ENCODE data around the gene IL17RB.

Gene IL17RB

DNA sequence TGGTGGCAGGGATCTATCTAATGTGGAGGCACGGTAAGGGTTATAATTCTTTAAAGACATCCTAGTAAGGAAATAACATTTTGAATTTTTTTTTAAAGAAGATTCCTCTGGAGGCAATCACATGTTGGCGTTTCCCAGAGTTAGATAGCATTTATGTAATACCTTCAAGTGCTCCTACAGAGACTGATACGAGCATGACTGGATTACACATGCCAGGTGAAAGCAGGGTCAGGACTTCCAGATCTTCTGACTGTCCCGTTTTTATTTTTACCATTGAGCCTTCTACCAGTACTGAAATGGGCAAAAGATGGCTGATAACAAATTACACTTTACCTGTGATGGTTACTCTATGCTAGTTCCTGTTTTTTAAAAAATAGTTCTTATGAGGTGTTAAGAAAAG lies 13.8 kb downstream of the IL17RB start:
- FAIRE-seq (no peak), DNase-seq (ENCODE audit: low spot score) (no peak)

DNA sequence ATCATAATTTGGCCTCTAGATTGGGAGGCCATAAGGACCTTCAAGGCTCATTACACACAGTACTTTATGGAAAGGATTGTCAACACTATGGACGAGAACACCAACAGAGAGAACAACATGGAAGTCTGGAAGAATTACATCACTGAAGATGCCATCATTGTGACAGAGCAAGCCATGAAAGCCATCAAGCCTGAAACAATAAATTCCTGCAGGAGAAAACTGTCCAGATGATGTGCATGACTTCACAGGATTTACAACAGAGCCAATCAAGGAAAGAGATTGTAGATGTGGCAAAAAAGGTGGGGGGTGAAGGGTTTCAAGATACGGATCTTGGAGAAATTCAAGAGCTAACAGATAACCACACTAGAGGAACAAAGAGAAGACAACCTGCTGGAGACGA lies 15.9 kb downstream of the IL17RB start:
- FAIRE-seq (no peak), DNase-seq (ENCODE audit: low spot score) (no peak)

DNA sequence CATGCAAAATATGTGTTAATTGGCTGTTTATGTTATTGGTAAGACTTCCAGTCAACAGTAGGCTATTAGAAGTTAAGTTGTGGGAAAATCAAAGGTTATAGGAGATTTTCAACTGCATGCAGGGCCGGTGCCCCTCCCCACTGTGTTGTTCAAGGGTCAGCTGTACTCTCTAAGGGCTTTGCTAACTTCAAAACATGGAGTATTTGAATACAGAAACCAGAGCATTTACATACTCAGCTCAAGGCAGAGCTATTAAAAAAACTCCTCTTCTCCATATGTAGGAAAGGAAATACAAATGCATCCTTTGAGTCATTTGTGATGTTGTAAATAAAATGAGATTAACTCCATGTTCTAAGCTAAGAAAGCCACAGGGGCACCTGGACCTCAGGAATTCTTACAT lies 16.8 kb downstream of the IL17RB start:
- no peak for FAIRE-seq
- DNase-seq (ENCODE audit: low spot score) = no peak

DNA sequence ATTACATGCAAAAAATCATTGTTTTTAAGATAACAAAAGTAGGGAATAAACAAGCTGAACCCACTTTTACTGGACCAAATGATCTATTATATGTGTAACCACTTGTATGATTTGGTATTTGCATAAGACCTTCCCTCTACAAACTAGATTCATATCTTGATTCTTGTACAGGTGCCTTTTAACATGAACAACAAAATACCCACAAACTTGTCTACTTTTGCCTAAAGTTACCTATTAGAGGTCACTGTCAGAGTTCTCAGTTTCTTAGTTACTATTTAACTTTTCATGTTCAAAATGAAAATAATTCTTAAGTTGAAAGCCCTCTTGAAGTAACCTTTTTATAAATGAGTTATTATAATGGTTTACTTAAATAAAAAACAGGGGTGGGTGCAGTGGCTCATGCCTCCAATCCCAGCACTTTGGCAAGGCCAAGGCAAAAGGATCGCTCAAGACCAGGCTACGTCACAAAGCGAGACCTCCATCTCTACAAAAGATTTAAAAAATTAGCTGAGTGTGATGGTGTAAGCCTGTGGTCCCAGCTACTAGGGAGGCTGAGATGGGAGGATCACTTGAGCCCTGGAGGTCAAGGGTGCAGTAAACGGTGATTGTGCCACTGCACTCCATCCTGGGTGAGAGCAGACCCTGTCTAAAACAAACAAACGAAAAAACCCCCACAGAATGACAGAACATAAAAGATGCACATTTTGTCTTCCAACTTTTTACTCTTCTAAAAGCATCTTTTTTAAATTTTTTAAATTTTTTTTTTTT lies 19.5 kb downstream of the IL17RB start:
- DNase-seq (ENCODE audit: low spot score) = no peak
- FAIRE-seq = no peak

DNA sequence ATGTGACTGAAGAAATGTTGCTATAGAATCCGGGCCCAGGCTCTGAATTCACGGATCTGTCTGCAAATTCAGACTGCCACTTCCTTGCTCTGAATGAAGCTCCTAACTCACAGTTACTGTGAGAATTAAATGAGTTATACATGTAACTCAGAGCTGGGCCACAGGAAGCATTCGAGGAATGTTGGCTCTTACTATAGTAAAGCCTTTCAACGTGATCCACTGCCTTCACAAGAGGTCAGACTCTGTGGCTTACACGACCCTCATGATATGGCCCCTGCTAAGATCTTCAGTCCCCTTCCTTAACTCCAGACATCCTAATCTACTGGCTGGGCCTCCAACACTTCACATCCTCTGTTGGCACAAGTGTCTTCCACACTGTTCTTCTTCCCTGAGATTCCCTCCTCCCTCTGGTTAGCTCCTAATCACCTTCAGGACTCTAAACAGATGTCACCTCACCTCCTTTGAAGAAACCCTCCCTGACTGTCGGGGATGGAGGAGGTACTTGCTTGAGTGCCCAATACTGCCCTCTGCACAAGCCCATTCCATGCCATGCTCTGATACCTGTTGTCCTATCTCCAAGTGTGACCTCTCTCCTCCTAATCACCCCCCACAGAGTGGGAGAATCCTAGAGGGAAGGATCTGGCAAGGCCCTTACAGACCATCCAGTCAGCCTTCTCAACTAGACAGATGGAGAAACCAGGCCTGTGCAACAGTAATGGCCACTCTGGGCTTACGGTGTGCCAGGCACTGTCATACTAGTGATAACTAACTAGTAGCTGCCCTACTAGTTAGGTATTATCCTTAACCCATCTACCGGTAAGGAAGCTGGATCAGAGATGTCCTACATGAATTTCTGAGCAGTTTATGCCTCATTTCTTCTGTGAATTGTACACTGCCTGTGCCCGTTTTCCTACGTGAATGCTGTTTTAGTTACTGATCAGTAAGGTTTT lies 34.3 kb downstream of the IL17RB start:
- no peak for FAIRE-seq
- DNase-seq (ENCODE audit: low spot score) = no peak

DNA sequence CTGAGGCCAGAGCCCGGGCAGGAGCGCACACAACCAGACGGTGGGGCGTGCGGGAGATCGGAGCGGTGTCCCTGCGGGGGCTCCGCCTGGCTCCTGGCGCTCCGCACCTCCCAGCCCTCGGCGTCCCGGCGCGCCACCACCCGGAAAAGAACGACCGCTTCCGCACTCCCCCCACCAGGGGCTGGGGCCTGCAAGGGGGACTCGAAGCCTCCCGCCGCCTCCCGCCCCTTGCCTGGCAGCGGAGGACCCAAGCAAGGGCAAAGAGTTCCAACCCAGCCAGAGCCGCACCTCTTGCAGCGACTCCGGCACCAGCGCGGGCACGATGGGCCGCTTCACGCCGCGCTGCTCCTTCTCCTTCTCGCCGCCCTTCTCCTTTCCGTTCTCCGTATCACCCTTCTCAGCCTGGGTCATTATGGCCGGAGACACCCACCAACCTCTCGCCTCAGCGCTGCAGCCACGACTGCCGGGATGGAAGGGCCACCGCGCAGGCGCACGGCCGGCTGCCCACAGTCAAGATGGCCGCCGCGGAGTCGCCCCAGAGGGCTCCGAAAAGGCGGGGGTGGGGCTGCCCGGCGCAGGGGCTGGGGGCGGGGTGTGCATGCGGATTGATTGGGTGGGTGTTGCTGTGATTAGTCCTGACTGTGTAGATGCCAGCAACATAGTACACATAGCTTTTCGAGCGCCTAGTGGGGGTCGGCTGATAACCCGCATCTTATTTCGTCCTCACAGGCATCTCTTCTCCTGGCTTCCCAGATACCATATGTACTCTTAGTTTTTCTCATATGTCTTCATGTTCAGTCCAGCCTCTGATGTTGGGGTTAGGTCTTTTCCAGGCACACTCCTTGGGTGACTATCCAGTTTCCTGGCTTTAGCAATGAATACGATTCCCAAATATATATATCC lies 35.6 kb downstream of the IL17RB start, which contains the start of gene ACTR8:
ACTR8 (minus strand) TSS at position 462 of the 903 bp plus-strand sequence; CDS start at position 411, 51 bp downstream.
- DNase-seq (ENCODE audit: low spot score) (peak; percentile 93), FAIRE-seq (no peak)

DNA sequence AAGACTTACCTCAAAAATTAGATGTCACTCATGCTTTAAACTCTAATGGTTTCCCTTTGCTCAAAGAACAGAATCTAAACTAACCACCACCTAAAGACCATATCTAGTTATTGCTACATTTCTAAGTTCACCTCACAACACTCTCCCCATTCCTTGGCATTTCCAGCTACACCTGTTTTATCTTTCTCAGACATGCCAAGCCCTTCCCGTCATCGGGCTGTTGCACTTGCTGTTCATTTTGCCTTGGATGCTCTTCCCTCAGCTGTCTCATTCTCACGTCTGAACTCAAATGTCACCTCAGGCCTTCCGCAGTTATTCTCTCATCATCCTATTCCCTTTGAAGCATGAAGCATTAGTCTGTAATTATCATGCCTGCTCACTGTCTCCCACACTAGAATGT lies 36.6 kb downstream of the IL17RB start:
- no peak for DNase-seq (ENCODE audit: low spot score)
- FAIRE-seq = no peak

DNA sequence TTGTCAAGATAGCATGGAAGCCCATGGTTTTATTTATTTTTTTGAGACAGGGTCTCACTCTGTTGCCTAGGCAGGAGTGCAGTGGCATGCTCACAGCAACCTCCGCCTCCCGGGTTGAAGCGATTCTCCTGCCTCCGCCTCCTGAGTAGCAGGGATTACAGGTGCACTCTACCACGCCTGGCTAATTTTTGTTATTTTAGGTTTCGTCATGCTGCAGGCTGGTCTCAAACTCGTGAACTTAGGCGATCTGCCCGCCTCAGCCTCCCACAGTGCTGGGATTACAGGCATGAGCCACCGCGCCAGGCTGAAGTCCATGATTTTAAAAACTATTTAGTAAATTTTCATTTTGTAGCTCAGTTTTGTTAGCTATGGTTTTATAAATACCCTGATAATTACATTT lies 38.3 kb downstream of the IL17RB start:
- DNase-seq (ENCODE audit: low spot score) (no peak), FAIRE-seq (no peak)

DNA sequence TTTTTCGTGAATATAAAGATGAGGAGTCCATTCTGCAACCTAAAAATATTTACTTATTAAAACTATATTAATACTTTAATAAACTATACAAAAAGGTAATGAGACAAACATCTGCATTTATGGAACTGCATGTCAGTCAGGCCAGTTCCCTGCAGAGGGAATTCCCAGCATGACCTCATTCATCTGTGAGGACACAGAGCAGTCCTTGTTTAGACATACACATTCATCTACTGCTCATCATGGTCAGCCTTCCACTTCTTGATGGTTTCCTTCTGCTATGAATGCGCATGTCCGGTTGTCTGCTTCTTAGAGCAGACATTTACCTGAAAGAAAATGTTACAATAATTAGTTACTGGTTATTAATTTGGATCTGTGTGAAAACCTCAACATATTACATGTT lies 38.9 kb downstream of the IL17RB start:
- DNase-seq (ENCODE audit: low spot score) = no peak
- no peak for FAIRE-seq

DNA sequence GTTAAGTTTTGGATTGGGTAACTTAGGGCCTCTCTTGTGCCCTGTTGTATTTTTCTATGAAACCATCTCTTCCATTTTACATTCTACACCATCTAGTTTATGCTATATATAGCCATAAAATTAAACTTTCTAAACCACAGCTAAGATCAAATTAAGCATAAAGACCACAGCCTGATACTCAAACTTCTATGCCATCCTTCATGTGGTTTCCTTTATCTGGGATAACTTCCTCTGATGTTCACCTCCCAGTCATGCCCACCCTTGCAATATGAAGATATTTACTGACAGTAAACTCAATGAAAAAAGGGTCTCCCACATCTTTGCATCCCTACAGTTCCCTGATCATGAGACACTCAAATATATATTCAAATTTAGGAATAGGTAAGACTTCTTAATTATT lies 41.1 kb downstream of the IL17RB start:
- FAIRE-seq (no peak), DNase-seq (ENCODE audit: low spot score) (no peak)

DNA sequence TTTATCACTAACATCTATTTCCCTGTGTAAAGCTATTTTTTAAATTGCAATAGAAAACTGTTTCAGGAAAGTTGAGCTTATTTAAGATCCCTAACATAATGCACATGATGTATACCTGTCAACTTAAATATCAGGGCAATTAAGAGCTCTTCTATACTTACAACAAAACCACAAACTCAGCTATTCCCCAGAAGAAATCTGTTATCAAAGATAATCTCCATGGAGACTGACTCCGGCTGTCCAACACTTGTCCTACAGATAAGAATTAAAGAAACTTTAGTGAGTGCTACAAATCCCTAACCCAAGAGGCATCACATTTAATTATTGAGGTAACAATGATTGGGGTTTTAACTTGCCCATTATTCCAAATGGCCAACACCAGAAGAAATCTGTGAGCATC lies 41.9 kb downstream of the IL17RB start:
- DNase-seq (ENCODE audit: low spot score) = no peak
- FAIRE-seq = no peak

DNA sequence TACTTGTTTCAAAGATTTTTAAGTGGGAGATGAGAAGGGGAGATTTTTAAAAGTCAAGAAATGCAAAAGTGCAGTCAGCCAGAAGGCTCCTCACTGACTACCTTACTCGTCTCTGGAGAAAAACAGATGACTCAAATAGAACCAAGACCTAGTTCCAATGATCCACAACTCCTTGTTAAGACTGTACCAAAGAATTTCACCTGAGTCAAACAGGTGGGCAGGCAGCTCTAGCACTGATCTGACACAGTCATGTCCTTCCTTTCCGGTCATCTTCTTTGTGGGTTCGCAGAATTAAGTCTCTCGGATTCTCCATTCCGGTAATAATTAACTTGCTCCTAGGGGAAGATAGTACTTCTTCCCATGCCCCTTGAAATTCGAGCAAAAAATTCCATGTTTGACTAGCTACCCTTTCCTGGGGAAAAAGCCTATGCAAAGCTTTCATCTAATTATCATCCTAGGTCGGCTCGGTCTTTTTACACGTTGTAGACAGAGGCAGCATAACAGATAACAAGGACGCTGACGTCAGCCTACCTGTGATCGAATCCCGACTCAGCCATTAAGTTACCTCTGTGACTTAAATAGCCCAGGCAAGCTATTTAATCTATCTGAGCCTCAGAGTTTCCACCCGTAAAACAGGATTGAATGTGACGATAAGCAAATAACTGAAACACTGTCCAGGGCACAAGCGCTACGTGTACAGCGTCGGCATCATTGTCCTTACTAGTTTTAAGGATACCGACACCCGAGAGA lies 44.5 kb downstream of the IL17RB start:
- FAIRE-seq = no peak
- no peak for DNase-seq (ENCODE audit: low spot score)

DNA sequence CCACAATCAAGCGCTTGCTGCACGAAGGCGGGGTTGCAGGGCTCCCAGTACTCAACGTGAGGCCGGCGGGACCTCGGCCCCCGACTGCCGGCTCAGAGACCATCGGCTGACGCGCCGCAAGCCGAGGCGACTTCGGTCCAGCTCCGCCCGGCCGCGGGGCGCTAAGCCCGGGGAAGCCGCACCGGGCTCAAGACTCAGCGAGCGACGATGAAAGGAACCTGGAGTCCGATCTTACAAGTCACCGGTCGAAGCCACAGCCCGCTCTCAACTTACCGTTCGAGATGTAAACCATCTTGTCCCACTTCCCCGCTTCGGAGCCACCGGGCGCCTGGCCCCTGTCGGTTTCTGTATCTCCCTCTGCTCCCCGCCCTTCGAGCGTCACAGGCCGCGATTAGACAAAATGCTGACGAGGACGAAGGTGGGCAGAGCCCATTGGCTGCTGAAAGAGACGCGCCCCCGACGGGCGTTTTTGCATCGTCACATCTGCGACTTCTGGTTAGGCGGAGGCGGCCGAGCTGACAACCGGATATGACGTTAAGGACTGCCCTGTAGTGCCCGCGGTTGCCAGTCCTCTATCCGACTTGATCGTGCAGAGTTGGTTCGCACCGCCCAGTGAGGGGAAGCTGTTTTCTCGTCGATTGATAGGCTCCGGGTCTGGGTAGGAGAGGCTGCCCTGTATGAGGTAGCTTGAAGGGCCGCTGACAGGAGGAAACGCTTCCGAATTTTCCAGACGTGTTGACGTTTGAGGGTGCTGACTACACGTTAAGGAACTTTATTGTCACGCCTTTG lies 45.3 kb downstream of the IL17RB start, which contains the start of gene SELENOK:
SELENOK (minus strand) TSS at position 363 of the 789 bp plus-strand sequence.
- peak; percentile 97 for DNase-seq (ENCODE audit: low spot score)
- peak; percentile 82 for FAIRE-seq

DNA sequence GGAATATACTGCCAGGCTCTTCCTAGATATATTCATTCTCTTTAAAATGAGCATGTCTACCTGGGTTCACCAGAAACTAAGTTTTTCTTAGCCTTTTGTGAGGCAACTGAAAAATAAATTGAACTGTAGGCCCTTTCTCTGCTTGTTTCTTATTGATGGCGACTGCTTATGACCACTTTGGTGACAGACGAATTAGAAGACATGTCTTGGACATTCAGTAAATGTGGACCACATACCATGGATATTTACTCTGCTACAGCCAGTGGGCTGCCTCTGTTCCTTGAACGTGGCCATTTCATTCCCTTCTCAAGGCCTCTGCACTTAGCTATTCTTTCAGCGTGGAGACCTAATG lies 45.9 kb downstream of the IL17RB start:
- DNase-seq (ENCODE audit: low spot score) (no peak), FAIRE-seq (no peak)

DNA sequence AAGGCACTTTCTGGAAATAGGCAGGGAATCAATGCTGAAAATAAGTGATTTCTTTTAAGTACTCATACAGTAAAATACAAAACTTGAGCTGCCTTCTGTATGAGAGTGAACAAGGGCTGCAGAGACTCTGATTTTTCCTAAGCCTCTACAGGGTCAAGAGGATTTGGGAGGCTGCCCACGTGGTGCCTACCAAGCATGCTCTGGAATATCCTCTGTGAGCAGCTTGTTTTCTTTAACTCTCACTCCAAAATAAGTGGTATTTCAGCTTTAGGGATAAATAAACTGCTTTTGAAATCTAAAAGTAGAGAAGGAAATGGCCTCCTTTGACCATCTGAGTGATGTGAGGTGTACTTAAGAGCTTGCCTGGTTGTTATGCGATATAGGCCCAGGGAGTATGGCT lies 53.4 kb downstream of the IL17RB start:
- no peak for FAIRE-seq
- no peak for DNase-seq (ENCODE audit: low spot score)

DNA sequence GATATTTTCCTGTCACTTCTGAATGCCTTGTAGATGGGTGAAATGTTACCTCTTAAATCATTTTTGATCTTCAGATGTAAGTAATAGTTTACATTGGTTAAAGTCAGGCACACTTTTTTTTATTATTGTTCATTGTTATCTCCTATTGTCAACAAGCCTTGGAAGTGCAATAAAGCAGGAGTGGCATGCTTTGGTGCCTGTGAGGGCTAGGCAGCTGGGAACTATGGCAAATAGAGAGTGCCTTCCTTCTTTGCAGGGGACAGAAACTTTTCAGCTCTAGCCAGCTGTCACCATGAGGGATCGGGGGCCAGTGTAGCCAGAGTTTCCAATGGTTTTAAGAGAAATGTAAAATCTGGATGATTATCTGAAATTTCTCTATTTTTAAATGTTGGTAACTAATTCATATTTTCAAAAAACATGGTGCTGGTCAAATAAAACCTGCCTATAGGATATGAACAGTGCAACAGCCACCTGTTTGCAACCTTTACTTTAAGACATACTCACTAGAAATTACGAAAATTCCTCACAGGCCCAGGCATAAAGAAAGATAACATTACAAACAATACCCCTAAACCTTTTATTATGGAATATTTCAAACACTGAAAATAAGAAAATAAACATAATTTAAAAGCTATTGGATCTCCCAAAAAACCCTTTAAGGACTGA lies 54.4 kb downstream of the IL17RB start:
- FAIRE-seq (no peak), DNase-seq (ENCODE audit: low spot score) (no peak)

DNA sequence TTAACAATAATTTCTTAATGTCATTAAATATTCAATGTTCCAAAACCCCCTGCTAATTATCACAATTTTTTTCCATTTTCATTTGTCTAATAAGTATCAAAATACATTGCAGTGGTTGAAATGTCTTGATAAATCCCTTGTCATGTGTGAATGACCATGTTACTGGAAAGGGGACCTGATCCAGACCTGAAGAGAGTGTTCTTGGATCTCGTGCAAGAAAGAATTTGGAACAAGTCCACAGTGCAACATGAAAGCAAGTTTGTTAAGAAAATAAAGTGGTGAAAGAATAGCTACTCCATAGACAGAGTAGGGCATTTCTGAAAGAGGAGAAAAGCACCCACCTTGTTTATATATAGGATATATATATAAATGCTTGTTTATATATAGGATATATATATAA lies 55.7 kb downstream of the IL17RB start:
- DNase-seq (ENCODE audit: low spot score) = no peak
- FAIRE-seq = no peak

DNA sequence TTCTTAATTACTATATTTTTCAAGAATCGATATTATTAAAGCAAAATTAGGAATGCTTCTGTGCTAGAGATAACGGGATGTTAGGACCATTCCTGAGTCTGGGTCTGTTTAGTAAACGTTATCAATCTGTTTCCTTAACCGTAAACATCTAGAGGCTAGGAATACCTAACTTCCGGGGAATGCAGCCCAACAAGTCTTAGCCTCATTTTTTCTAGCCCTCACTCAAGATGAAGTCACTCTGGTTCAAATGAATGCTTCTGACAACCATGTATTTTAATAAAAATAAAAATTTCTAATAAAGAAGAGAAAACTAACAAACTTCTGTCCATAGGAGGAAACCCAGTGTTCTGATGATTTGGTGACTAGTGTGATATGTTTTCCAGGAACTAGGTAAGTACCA lies 56.3 kb downstream of the IL17RB start:
- FAIRE-seq (no peak), DNase-seq (ENCODE audit: low spot score) (no peak)

DNA sequence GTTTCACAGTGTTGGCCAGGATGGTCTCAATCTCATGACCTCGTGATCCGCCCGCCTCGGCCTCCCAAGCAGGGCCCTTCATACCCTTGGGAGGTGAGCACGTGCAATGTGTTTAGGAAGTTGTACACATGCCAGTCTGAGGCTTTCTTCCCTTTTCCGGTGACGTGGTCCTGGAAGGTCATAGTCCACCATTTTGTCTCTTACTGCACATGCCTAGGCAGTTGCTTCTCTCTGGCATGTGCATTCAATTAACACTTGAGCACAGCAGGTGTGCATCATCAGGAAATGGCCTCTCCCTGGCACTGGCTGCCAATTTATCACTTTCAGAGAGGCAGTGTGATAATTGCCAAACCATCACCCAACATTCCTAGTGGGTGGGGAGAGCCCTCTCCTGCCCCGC lies 67.0 kb downstream of the IL17RB start:
- DNase-seq (ENCODE audit: low spot score) = no peak
- FAIRE-seq = no peak

Data from urothelium cell line (cell line).